ENCODE data around the gene ARSG. TPM values are rescaled to one million over a fixed set of nuclear protein-coding genes. Genes with fewer than 3 reads are reported as not detected.

The ARSG gene
- total and polyA plus RNA-seq, 2 of the 8 experiments (the other 6 are each of a cell fraction or from before 2014, with no cell fraction given), result 3.3 to 4.0 TPM

GRCh38 chr17:68462381-68463210 is 171.3 kb downstream of the ARSG start (continued):
- TF ChIP-seq CTCF (IDR thresholded peaks at IDR 0.05; ENCODE audit: control extremely low read depth in 1 of 3, insufficient read depth in 1 of 3, low read depth in 1 of 3, low read length in 3 of 3), result peak; percentile 4 to 72 (median 71)
- TF ChIP-seq RNF2 (IDR thresholded peaks at IDR 0.05; ENCODE audit: borderline replicate concordance, low read depth, low read length, missing control alignments, poor library complexity, severe bottlenecking), result no peak
- peak; percentile 78 for TF ChIP-seq SP1 (IDR thresholded peaks at IDR 0.05; ENCODE audit: low read depth, low read length)

Data from H1 (cell line).